ENCODE data around the gene CNEP1R1. TPM values are rescaled to one million over a fixed set of nuclear protein-coding genes. Genes with fewer than 3 reads are reported as not detected.

The CNEP1R1 gene
- total RNA-seq, 1 donor from 2014 or later: 28.4 TPM

DNA sequence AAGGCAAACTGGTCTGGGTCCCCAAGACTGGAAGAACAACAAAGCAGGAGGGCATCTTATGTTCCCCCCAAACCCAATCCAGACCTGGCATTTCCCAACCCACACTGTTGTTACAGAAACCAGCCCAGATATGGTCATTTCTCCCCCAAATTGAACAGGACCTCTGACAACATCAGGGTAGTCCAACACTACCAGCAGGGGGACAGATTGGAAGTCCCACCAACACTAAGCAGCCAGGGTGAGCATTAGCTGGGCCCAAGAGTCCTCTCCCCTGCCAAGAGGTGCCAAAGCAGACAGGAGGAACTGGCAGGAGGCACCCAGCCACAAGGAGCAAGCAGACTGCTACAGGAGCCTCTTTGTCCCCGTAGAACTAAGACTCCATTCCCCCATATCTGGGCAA is 29.3 kb upstream of the CNEP1R1 start:
- no peak overlapping the region for H3K27ac Mint-ChIP-seq
- no peaks in the 10 kb centered on the region for H3K9me3 Mint-ChIP-seq (ENCODE audit: low read depth)
- H3K4me3 Mint-ChIP-seq (ENCODE audit: low read depth): no peak overlapping the region
- H3K36me3 Mint-ChIP-seq (ENCODE audit: insufficient read depth): no peaks in the 10 kb centered on the region
- no peaks in the 10 kb centered on the region for H3K4me1 Mint-ChIP-seq (ENCODE audit: low read depth)
- TF ChIP-seq, protein P1, sequence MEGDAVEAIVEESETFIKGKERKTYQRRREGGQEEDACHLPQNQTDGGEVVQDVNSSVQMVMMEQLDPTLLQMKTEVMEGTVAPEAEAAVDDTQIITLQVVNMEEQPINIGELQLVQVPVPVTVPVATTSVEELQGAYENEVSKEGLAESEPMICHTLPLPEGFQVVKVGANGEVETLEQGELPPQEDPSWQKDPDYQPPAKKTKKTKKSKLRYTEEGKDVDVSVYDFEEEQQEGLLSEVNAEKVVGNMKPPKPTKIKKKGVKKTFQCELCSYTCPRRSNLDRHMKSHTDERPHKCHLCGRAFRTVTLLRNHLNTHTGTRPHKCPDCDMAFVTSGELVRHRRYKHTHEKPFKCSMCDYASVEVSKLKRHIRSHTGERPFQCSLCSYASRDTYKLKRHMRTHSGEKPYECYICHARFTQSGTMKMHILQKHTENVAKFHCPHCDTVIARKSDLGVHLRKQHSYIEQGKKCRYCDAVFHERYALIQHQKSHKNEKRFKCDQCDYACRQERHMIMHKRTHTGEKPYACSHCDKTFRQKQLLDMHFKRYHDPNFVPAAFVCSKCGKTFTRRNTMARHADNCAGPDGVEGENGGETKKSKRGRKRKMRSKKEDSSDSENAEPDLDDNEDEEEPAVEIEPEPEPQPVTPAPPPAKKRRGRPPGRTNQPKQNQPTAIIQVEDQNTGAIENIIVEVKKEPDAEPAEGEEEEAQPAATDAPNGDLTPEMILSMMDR (IDR thresholded peaks at IDR 0.05; ENCODE audit: unreplicated experiment): no peak
- DNase-seq (ENCODE audit: low spot score, unreplicated experiment): no peak
- H3K27me3 Mint-ChIP-seq: peaks cover 27% of the 10 kb centered on the region

DNA sequence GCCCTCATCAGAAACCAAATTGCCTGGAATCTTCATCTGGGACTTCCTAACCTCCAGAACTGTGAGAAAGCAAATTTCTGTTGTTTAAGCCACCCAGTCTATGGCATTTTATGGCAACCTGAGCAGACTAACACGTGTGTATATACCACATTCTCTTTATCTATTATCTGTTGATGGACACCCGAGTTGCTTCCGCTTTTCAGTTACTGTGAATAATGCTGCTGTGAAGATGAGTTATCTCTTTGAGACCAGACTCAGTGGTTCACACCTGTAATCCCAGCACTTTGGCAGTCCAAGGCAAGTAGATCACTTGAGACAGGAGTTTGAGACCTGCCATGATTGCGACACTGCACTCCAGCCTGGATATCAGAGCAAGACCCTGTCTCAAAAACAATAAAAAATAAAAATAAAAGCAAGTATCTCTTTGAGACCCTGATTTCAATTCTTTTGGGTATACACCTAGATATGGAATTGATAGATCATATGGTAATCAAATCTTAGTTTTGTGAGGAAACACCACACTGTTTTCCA is 27.2 kb upstream of the CNEP1R1 start:
- H3K4me1 Mint-ChIP-seq (ENCODE audit: low read depth): no peaks in the 10 kb centered on the region
- no peaks in the 10 kb centered on the region for H3K36me3 Mint-ChIP-seq (ENCODE audit: insufficient read depth)
- H3K27ac Mint-ChIP-seq: no peak overlapping the region

DNA sequence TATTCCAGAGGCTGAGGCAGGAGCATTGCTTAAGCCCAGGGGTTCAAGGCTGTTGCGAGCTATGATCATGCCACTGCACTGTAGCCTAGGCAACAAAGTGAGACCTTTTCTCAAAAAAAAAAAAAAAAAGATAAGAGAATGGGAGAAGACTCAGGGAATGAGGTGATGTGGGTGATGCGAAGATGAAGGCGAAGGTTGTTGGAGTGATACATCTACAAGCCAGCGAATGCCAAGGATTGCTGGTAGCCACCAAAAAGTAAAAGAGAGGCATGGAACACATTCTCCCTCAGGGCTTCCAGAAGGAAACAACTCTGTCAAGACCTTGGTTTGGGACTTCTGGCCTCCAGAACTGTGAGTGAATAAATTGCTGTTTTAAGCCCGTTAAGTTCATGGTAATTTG is 26.0 kb upstream of the CNEP1R1 start:
- H3K27ac Mint-ChIP-seq: no peak overlapping the region
- no peak overlapping the region for H3K4me3 Mint-ChIP-seq (ENCODE audit: low read depth)
- no peaks in the 10 kb centered on the region for H3K9me3 Mint-ChIP-seq (ENCODE audit: low read depth)
- TF ChIP-seq, protein P1 (IDR thresholded peaks at IDR 0.05; ENCODE audit: unreplicated experiment): no peak
- DNase-seq (ENCODE audit: low spot score, unreplicated experiment): no peak
- no peaks in the 10 kb centered on the region for H3K36me3 Mint-ChIP-seq (ENCODE audit: insufficient read depth)
- H3K4me1 Mint-ChIP-seq (ENCODE audit: low read depth): no peaks in the 10 kb centered on the region
- peaks cover 23% of the 10 kb centered on the region for H3K27me3 Mint-ChIP-seq

More for the DNA sequence above, 27.2 kb upstream of the CNEP1R1 start:
- no peak for DNase-seq (ENCODE audit: low spot score, unreplicated experiment)
- Mint-ChIP-seq H3K27me3 (peaks cover 27% of the 10 kb centered on the region), H3K9me3 (ENCODE audit: low read depth) (no peaks in the 10 kb centered on the region), H3K4me3 (ENCODE audit: low read depth) (no peak overlapping the region)
- TF ChIP-seq, protein P1 (IDR thresholded peaks at IDR 0.05; ENCODE audit: unreplicated experiment): no peak

DNA sequence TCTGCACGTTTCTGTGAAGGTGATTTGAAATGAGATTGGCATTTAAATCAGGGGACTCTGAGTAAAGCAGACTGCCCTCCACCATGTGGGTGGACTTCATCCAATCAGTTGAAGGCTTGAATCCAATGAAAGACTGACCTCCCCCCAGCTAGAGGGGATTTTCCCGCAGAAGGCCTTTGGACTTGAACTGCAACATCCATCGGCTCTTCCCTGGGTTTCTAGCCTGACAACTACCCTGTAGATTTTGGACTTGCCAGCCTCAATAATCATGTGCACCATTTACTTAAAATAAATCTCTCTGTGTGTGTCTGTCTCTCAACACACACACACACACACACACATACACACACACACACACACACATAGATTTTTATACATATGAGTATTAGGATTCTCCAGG is 23.9 kb upstream of the CNEP1R1 start:
- no peak for DNase-seq (ENCODE audit: low spot score, unreplicated experiment)
- Mint-ChIP-seq H3K27me3 (peaks cover 9% of the 10 kb centered on the region), H3K9me3 (ENCODE audit: low read depth) (no peaks in the 10 kb centered on the region), H3K4me1 (ENCODE audit: low read depth) (no peaks in the 10 kb centered on the region), H3K27ac (no peak overlapping the region), H3K4me3 (ENCODE audit: low read depth) (no peak overlapping the region), H3K36me3 (ENCODE audit: insufficient read depth) (no peaks in the 10 kb centered on the region)
- TF ChIP-seq, protein P1 (IDR thresholded peaks at IDR 0.05; ENCODE audit: unreplicated experiment): no peak

DNA sequence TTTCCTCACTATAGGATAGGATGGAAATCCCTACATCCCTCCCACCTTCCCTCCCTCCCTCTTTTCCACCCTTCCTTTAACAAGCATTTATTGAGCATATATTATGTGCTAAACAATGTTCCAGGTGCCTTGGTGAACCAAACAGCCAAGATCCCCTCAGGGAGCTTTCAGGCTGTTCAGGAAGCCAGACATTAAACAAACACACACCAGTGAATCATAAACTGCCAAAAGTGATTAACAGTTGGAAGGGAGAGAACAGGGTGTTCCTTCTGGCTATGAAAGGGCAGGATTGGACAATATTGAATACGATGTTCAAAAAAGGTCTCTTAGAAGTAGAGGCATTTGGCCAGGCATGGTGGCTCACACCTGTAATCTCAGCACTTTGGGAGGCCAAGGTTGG is 22.8 kb upstream of the CNEP1R1 start:
- H3K27me3 Mint-ChIP-seq: peaks cover 10% of the 10 kb centered on the region
- no peak overlapping the region for H3K4me3 Mint-ChIP-seq (ENCODE audit: low read depth)
- H3K4me1 Mint-ChIP-seq (ENCODE audit: low read depth): no peaks in the 10 kb centered on the region
- H3K27ac Mint-ChIP-seq: no peak overlapping the region
- H3K9me3 Mint-ChIP-seq (ENCODE audit: low read depth): no peaks in the 10 kb centered on the region
- DNase-seq (ENCODE audit: low spot score, unreplicated experiment): no peak
- no peaks in the 10 kb centered on the region for H3K36me3 Mint-ChIP-seq (ENCODE audit: insufficient read depth)
- TF ChIP-seq, protein P1 (IDR thresholded peaks at IDR 0.05; ENCODE audit: unreplicated experiment): no peak

Data from progenitor cell of endocrine pancreas (in vitro differentiated cells).